Thymus (tissue), 11 donors: ENCODE measurements around the gene PPP2R2B. TPM values are rescaled to one million over a fixed set of nuclear protein-coding genes. Genes with fewer than 3 reads are reported as not detected.

Experiments
- DNase-seq, 9 donors: peaks; one replicate each; pipeline ENCODE4 v3.0.0-alpha.2; 2013; ENCODE audit warnings: low spot score in 9 of 9, low read depth in 6 of 9, missing footprints in 1 of 9
- H3K27ac ChIP-seq, 2 donors: one replicate each; pipeline ENCODE4 v1.5.1; 2013; ENCODE audit warnings: control low read depth in 1 of 2, low read depth in 1 of 2, low read length in 1 of 2, mild to moderate bottlenecking in 1 of 2, moderate library complexity in 1 of 2
- H3K27me3 ChIP-seq, 2 donors: one replicate each; pipeline ENCODE4 v1.5.1; 2013; ENCODE audit warnings: low read length in 1 of 2; ENCODE audit not compliant: control insufficient read depth in 2 of 2, insufficient read depth in 1 of 2
- H3K36me3 ChIP-seq, 2 donors: one replicate each; pipeline ENCODE4 v1.5.1; 2013; ENCODE audit warnings: low read length in 1 of 2, mild to moderate bottlenecking in 1 of 2, moderate library complexity in 1 of 2; ENCODE audit not compliant: control insufficient read depth in 2 of 2, insufficient read depth in 2 of 2
- H3K4me1 ChIP-seq, 2 donors: one replicate each; pipeline ENCODE4 v1.5.1; 2013; ENCODE audit warnings: low read length in 2 of 2; ENCODE audit not compliant: control insufficient read depth in 2 of 2, insufficient read depth in 2 of 2
- H3K4me3 ChIP-seq, 2 donors: one replicate each; pipeline ENCODE4 v1.5.1; 2013; ENCODE audit warnings: low read length in 2 of 2, control low read depth in 1 of 2, mild to moderate bottlenecking in 1 of 2
- H3K9me3 ChIP-seq, 2 donors: one replicate each; pipeline ENCODE4 v1.5.1; 2013; ENCODE audit warnings: low read length in 1 of 2, mild to moderate bottlenecking in 1 of 2; ENCODE audit not compliant: control insufficient read depth in 2 of 2, insufficient read depth in 1 of 2
- WGBS: extraction: QIAGEN DNeasy Blood & Tissue Kit; methylation state at CpG from one replicate; pipeline ENCODE4 v1.1.7; 2013; 5-methylcytosine and 5-hydroxymethylcytosine counted together
- polyA plus RNA-seq: library from polyadenylated mRNA; stranded (reverse); fragments of 200-250 nt; gene quantifications from one replicate; pipeline ENCODE4 v1.2.3, GENCODE V29; 2013
- total RNA-seq: library from RNA; stranded (reverse); fragments of 120-200 nt; gene quantifications from one replicate; pipeline ENCODE4 v1.2.4, GENCODE V29; 2013
- donor health status: healthy.

PPP2R2B gene
- total and polyA plus RNA-seq, 2 donors = 1.9 to 3.2 TPM

DNA sequence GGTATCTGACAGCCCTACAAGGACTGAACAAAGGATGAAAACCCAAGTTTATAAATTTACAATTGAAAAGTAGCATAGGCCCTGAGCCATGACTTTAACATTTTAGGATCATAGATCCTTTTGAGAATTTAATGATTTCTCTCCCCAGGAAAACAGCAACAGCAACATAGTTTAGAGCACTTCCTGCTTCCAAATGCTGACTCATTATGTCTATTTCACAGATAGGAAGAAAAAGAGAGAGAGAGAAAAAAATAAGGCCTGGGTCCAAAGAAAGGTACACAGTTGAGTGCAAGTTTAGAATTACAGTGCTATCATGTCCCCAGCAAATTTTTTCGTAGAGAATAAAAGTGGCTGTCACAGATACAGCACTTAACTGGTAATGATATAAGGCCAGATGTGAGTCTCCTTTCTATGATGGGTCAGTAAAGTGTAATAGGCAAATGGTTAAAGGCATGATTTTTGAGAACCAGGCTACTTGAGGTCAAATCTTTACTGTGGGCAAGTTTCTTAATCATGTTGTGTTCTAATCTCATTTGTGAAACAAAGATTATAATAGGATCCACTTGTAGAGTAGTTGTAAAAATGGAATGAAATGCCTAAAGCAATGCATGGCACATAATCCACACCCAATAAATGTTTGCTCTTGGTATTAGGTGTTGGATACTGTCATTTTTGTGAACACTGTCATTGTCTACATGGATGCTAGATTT, 12.3 kb upstream of the PPP2R2B start:
- H3K27me3 ChIP-seq = no peaks in the 10 kb centered on the region
- H3K4me3 ChIP-seq = no peak overlapping the region
- no peak overlapping the region for H3K27ac ChIP-seq
- H3K36me3 ChIP-seq = no peaks in the 10 kb centered on the region
- no peaks in the 10 kb centered on the region for H3K4me1 ChIP-seq
- no peaks in the 10 kb centered on the region for H3K9me3 ChIP-seq
- WGBS = 66% methylated on average over 1 of the region's 1 CpG
- DNase-seq = no peak

DNA sequence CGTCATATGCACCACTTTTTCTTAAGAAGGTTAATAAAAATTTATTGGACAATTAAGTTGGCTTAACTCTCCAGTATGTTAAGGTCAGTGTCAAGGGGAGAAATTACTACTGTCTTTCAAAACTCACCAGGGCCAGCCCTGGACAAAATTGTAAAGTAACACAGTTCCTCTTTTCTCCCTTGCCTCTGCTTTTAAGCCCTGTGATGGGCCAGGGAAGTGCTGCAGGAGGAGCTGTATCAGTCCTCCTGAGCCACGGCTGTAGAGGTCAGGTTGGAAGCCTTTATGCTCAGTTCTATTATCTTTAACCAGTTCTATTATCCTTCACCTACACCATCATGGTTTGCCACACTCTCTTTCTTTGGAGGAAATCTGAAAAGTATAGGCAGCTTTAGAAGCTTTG, 11.5 kb upstream of the PPP2R2B start:
- no peaks in the 10 kb centered on the region for H3K36me3 ChIP-seq
- no peak overlapping the region for H3K4me3 ChIP-seq
- DNase-seq = no peak
- no peaks in the 10 kb centered on the region for H3K4me1 ChIP-seq
- H3K27ac ChIP-seq = no peak overlapping the region
- H3K27me3 ChIP-seq = no peaks in the 10 kb centered on the region
- H3K9me3 ChIP-seq = no peaks in the 10 kb centered on the region
- WGBS = 73% methylated on average over 2 of the region's 2 CpGs

DNA sequence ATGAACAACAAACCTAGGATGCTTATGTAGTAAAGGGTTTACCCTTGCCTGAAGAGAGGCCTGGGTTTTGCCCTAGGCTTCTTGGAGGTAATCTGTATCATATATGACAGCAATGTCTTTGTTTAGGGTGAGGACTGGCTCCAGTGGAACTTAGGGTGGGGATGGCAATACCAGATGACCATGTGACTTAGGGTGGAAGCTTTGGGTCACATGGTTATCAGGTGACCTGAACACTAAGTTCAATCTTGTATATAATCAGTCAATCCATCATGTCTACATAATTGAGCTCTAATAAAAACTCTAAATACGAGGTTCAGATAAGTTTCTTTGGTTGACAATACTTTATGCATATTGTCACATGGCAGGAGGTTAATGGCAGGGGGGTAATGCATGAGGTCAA, 10.6 kb upstream of the PPP2R2B start:
- Histone ChIP-seq H3K9me3 (no peaks in the 10 kb centered on the region), H3K27ac (no peak overlapping the region), H3K27me3 (no peaks in the 10 kb centered on the region), H3K36me3 (no peaks in the 10 kb centered on the region), H3K4me1 (no peaks in the 10 kb centered on the region), H3K4me3 (no peak overlapping the region)
- 100% methylated on average over 1 of the region's 1 CpG for WGBS
- no peak for DNase-seq

DNA sequence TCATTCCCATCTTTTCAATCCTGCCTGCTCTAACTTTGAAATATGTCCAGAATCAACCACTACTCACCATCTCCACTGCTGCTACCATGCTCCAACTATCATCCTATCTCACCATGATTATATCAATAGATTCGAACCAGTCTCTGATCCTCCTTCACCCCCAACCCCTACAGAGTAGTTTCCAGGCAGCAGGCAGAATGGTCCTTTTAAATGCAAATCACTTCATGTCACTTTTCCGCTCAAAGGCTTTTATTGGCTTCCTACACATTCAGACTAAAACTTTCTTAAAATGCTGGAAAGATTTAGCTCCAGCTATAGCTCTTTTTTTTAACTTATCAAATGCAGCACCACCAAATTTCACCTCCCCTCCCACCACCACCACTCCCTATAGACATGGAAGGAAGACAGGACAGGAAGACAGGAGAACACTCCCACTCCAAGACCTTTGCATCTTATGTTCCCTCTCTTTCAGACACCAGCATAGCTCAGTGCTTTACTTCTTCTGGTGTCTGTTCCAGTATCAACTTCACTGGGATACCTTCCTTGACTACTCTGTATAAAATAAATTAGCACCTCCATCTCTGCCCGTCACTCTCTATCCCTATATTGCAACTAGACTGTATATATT, 9.9 kb upstream of the PPP2R2B start:
- no peaks in the 10 kb centered on the region for H3K27me3 ChIP-seq
- H3K4me3 ChIP-seq = no peak overlapping the region
- DNase-seq = no peak
- H3K4me1 ChIP-seq = no peaks in the 10 kb centered on the region
- no peak overlapping the region for H3K27ac ChIP-seq
- no peaks in the 10 kb centered on the region for H3K36me3 ChIP-seq
- no peaks in the 10 kb centered on the region for H3K9me3 ChIP-seq
- WGBS = 78% methylated on average over 3 of the region's 3 CpGs

DNA sequence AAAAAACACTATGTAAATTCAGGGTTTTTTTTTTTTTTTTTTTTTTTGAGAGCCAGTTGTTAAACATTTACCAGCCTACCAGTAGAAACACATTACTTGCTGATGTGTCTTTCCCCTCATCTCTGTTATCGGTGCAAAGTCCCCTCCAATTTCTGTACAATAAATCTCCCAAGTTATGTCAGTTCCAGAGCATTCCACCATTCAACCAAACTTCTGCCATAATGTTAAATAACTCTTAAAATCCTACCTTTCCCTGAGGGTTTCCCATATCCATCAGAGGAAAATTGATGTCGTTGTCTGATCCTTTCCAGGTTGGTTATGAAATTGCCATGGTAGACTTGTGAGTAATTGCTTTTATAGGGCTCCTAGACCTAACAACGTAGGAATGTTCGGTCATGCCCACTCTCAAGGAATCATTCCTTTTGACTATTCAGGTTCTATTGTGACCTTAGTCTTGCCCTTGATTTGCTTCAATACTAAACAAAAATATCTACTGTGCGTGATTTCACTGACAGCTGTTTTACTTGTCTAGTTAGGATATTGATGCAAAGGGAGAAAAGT, 5.6 kb upstream of the PPP2R2B start:
- H3K4me1 ChIP-seq = peaks cover 0 to under 1% of the 10 kb centered on the region in 2 donors
- H3K9me3 ChIP-seq = no peaks in the 10 kb centered on the region
- no peak for DNase-seq
- peaks cover 2 to 14% of the 10 kb centered on the region in 2 donors for H3K27me3 ChIP-seq
- H3K4me3 ChIP-seq = no peak overlapping the region
- H3K36me3 ChIP-seq = no peaks in the 10 kb centered on the region
- WGBS = 95% methylated on average over 5 of the region's 5 CpGs
- no peak overlapping the region for H3K27ac ChIP-seq

DNA sequence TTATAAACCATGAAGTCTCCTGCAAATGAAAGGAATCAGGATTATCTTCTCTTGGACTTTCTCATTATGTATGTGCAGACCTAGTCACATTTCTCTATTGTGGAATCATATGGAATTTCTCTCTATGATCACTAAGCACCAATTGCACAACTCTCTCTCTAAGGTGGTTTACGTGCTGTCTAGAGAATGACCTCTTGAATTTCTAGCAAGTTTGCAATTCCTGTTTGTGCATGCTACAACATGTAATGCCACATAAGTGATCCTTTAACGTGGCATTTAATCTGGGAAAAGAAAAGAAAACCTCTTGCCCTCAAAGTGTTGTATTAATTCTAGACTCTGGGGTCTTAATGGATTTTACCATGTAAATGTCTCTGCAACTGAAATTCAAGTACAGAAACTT, 5.0 kb upstream of the PPP2R2B start:
- H3K27me3 ChIP-seq = peaks cover 8 to 21% of the 10 kb centered on the region in 2 donors
- H3K9me3 ChIP-seq = no peaks in the 10 kb centered on the region
- no peak for DNase-seq
- no peak overlapping the region for H3K27ac ChIP-seq
- H3K4me1 ChIP-seq = peaks cover 0 to 3% of the 10 kb centered on the region in 2 donors
- no peaks in the 10 kb centered on the region for H3K36me3 ChIP-seq
- H3K4me3 ChIP-seq = no peak overlapping the region
- WGBS = 91% methylated on average over 2 of the region's 2 CpGs

DNA sequence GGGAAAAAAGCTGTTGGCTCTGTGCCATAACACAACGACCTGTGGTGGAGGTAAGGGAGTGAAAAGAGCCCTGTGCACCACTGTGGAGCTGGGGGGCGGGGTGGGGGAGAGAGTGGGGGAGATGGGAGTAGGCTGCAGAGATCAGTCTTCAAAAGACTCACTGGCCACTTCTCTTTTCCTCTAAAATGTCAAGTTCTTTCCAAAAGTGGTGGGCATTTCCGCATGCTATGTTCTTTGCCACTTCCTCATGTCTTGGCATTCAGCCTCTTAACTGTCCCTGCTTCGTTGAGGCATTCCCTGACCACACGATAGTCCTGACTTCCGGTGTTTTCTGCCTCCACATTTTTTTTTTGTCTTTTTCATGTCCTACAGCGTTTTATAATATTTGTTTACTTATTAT, 2.4 kb upstream of the PPP2R2B start:
- no peaks in the 10 kb centered on the region for H3K36me3 ChIP-seq
- no peak overlapping the region for H3K4me3 ChIP-seq
- DNase-seq = no peak
- no peaks in the 10 kb centered on the region for H3K9me3 ChIP-seq
- no peak overlapping the region for H3K27ac ChIP-seq
- peaks cover 0 to 3% of the 10 kb centered on the region in 2 donors for H3K4me1 ChIP-seq
- 47% methylated on average over 7 of the region's 7 CpGs for WGBS
- H3K27me3 ChIP-seq = peaks cover 13 to 44% of the 10 kb centered on the region in 2 donors

DNA sequence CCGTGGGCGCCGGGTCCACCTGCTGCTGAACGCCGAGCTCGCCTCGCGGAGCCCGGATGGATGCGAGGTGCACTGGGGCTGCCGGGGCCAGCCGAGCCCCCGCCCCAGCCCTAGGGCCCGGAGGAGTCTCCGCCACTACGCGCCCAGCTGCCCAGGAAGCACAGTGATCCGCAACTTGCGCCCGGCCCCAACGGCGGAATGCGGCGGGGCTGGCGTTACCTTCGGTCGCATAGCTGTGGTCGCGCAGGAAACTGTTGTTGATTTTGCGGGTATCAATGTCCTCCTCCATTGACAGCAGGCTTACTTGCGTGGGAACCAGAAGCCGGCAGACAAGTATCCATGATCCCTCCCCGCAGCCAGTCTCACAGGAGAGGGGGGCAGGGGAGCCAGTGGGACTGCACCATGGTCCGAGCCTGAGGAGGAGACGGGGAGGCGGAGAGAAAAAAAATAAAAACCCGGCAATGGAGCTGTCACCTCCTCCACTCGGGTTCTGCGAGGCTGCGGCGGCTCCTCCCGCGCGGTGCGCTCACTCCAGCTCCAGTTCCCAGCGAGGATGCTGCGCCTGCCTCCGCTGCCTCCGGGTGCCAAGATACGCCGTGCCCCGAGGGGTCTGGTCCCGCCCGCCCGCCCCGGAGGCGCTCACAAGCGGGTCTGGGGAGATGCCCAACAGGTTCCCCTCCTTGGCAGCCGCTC, 628 bp downstream of the PPP2R2B start:
- H3K4me1 ChIP-seq = peaks cover 0 to 3% of the 10 kb centered on the region in 2 donors
- H3K27me3 ChIP-seq = peaks cover 13 to 51% of the 10 kb centered on the region in 2 donors
- under 1% methylated on average over 59 of the region's 59 CpGs for WGBS
- H3K4me3 ChIP-seq = peak overlapping the region; percentile 16 to 49
- no peaks in the 10 kb centered on the region for H3K9me3 ChIP-seq
- no peak for DNase-seq
- H3K36me3 ChIP-seq = no peaks in the 10 kb centered on the region
- H3K27ac ChIP-seq = no peak overlapping the region

DNA sequence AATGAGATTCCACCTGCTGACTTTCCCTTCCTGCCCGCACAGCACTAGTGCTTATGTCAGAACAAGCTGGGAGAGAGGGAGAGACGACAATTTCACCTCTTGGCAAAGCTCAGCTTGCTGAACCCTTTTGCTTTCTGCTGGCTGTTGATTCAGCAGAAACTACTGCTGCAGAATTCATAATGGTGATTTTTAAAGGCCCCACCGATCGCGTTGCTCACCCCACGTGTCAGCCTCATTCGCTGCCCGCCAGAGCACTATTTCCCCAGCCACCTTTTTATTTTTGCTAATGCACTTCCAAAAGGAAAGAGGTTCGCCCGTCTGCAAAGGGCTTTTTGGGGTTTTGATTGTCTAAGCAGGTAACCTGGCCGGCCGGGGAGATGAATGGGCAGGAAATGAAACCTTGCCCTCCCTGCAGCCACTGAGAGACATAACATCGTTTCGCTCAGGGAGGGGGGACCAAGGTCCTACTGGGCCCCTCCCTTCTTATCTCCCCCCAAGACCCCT, 1.3 kb downstream of the PPP2R2B start:
- no peak overlapping the region for H3K27ac ChIP-seq

More for the DNA sequence above, 1.3 kb downstream of the PPP2R2B start:
- Histone ChIP-seq H3K27me3 (peaks cover 13 to 51% of the 10 kb centered on the region in 2 donors), H3K4me3 (peak overlapping the region; percentile 10 to 49), H3K9me3 (no peaks in the 10 kb centered on the region), H3K36me3 (no peaks in the 10 kb centered on the region), H3K4me1 (peaks cover 0 to 3% of the 10 kb centered on the region in 2 donors)
- no peak for DNase-seq
- 7% methylated on average over 14 of the region's 14 CpGs for WGBS
